SK-N-SH treated with all-trans-retinoic acid at 6 μM for 48 hours (cell line): ENCODE measurements around the gene CHRD.

ENCODE experiments used
- ARNTL ChIP-seq: fragments of 450-650 bp; formaldehyde crosslinking; IDR thresholded peaks from 2 replicates; pipeline ENCODE4 v1.5.0; 2020; ENCODE audit warnings: low read depth, mild to moderate bottlenecking, moderate library complexity, borderline replicate concordance
- CREB5 ChIP-seq: fragments of 250-450 bp; sonication (Bioruptor Pico); IDR thresholded peaks from 2 replicates; pipeline ENCODE4 v1.5.1; 2020; ENCODE audit warnings: low read depth, mild to moderate bottlenecking, moderate library complexity
- OSR1 ChIP-seq: fragments of 250-450 bp; sonication (Bioruptor Pico); IDR thresholded peaks from 2 replicates; pipeline ENCODE4 v1.8.0; 2022; ENCODE audit warnings: moderate library complexity, mild to moderate bottlenecking, inconsistent platforms
- PATZ1 ChIP-seq: fragments of 250-450 bp; sonication (Bioruptor Pico); IDR thresholded peaks from 2 replicates; pipeline ENCODE4 v1.8.0; 2020; ENCODE audit warnings: mild to moderate bottlenecking, moderate library complexity, borderline replicate concordance
- POU6F1 ChIP-seq: fragments of 250-450 bp; sonication (Bioruptor Pico); IDR thresholded peaks from 2 replicates; pipeline ENCODE4 v1.8.0; 2021; ENCODE audit warnings: low read depth, mild to moderate bottlenecking, moderate library complexity, borderline replicate concordance
- PPARA ChIP-seq: fragments of 250-450 bp; sonication (Bioruptor Pico); IDR thresholded peaks from 2 replicates; pipeline ENCODE4 v1.5.0; 2020; ENCODE audit warnings: mild to moderate bottlenecking, borderline replicate concordance
- RARB ChIP-seq: fragments of 250-450 bp; sonication (Bioruptor Pico); IDR thresholded peaks from 2 replicates; pipeline ENCODE4 v1.8.0; 2021; ENCODE audit warnings: mild to moderate bottlenecking, moderate library complexity
- TCF4 ChIP-seq: fragments of 250-450 bp; sonication (Bioruptor Pico); IDR thresholded peaks from 2 replicates; pipeline ENCODE4 v1.8.0; 2021; ENCODE audit warnings: mild to moderate bottlenecking, moderate library complexity, borderline replicate concordance
- TSHZ2 ChIP-seq: fragments of 250-450 bp; sonication (Bioruptor Pico); IDR thresholded peaks from 2 replicates; pipeline ENCODE4 v1.5.0; 2020; ENCODE audit warnings: mild to moderate bottlenecking, moderate library complexity
- ZC3H10 ChIP-seq: fragments of 250-450 bp; sonication (Bioruptor Pico); IDR thresholded peaks from 2 replicates; pipeline ENCODE4 v1.5.1; 2021; ENCODE audit warnings: mild to moderate bottlenecking, moderate library complexity
- ZFP3 ChIP-seq: fragments of 250-450 bp; sonication (Bioruptor Pico); IDR thresholded peaks from 2 replicates; pipeline ENCODE4 v1.5.0; 2020; ENCODE audit warnings: mild to moderate bottlenecking, moderate library complexity
- ZFP30 ChIP-seq: fragments of 450-650 bp; formaldehyde crosslinking; IDR thresholded peaks from 2 replicates; pipeline ENCODE4 v1.5.0; 2022; ENCODE audit warnings: mild to moderate bottlenecking, moderate library complexity
- ZNF565 ChIP-seq: fragments of 450-650 bp; formaldehyde crosslinking; conservative IDR thresholded peaks from 2 replicates; pipeline ENCODE4 v1.5.0; 2020; ENCODE audit warnings: low read depth, mild to moderate bottlenecking, moderate library complexity
- ZNF8 ChIP-seq: fragments of 450-650 bp; formaldehyde crosslinking; IDR thresholded peaks from 2 replicates; pipeline ENCODE4 v1.5.0; 2020; ENCODE audit warnings: mild to moderate bottlenecking, moderate library complexity

- TF ChIP-seq ZC3H10 (CRISPR knock-in tag) (no peak), PATZ1 (CRISPR knock-in tag) (no peak), TSHZ2 (CRISPR knock-in tag) (no peak), ZFP3 (CRISPR knock-in tag) (no peak), POU6F1 (CRISPR knock-in tag) (no peak), PPARA (CRISPR knock-in tag) (no peak), ZFP30 (CRISPR knock-in tag) (no peak), RARB (CRISPR knock-in tag) (no peak), ARNTL (CRISPR knock-in tag) (no peak), TCF4 (no peak), CREB5 (CRISPR knock-in tag) (no peak), ZNF8 (CRISPR knock-in tag) (no peak), OSR1 (CRISPR knock-in tag) (no peak), ZNF565 (CRISPR knock-in tag) (no peak)
Observed at GRCh38 chr3:184429786-184430185, 49.9 kb downstream of the CHRD start.
